ENCODE results near the gene TERT. TPM values are rescaled to one million over a fixed set of nuclear protein-coding genes. Genes with fewer than 3 reads are reported as not detected.

Gene TERT
- total RNA-seq, 1 donor from 2014 or later, result not detected

- Mint-ChIP-seq H3K4me3 (ENCODE audit: unreplicated experiment) (no peak overlapping the region), H3K27me3 (ENCODE audit: low read depth) (no peaks in the 10 kb centered on the region), H3K27ac (ENCODE audit: unreplicated experiment) (no peak overlapping the region), H3K4me1 (ENCODE audit: low read depth) (no peaks in the 10 kb centered on the region), H3K9me3 (ENCODE audit: low read depth) (no peaks in the 10 kb centered on the region), H3K36me3 (ENCODE audit: low read depth) (peaks cover 34% of the 10 kb centered on the region)
- DNase-seq (ENCODE audit: low spot score), result no peak
- no peak for TF ChIP-seq CTCF (IDR thresholded peaks at IDR 0.05)
These were observed 25.8 kb upstream of the TERT start for GRCh38 chr5:1320436-1321344.

- Mint-ChIP-seq H3K36me3 (ENCODE audit: low read depth) (peaks cover 32% of the 10 kb centered on the region), H3K27me3 (ENCODE audit: low read depth) (no peaks in the 10 kb centered on the region), H3K4me3 (ENCODE audit: unreplicated experiment) (no peak overlapping the region), H3K4me1 (ENCODE audit: low read depth) (no peaks in the 10 kb centered on the region), H3K9me3 (ENCODE audit: low read depth) (no peaks in the 10 kb centered on the region), H3K27ac (ENCODE audit: unreplicated experiment) (no peak overlapping the region)
- no peak for TF ChIP-seq CTCF (IDR thresholded peaks at IDR 0.05)
- no peak for DNase-seq (ENCODE audit: low spot score)
These were observed 24.8 kb upstream of the TERT start for GRCh38 chr5:1319436-1320256.

- no peak for TF ChIP-seq CTCF (IDR thresholded peaks at IDR 0.05)
- H3K36me3 Mint-ChIP-seq (ENCODE audit: low read depth), result peaks cover 24% of the 10 kb centered on the region
These were observed 23.9 kb upstream of the TERT start for GRCh38 chr5:1318659-1319251.

GRCh38 chr5:1317921-1318565, 23.2 kb upstream of the TERT start:
- DNase-seq (ENCODE audit: low spot score), result no peak
- no peaks in the 10 kb centered on the region for H3K4me1 Mint-ChIP-seq (ENCODE audit: low read depth)
- H3K27ac Mint-ChIP-seq (ENCODE audit: unreplicated experiment), result no peak overlapping the region
- TF ChIP-seq CTCF (IDR thresholded peaks at IDR 0.05), result no peak
- no peaks in the 10 kb centered on the region for H3K27me3 Mint-ChIP-seq (ENCODE audit: low read depth)
- peaks cover 24% of the 10 kb centered on the region for H3K36me3 Mint-ChIP-seq (ENCODE audit: low read depth)
- no peak overlapping the region for H3K4me3 Mint-ChIP-seq (ENCODE audit: unreplicated experiment)
- no peaks in the 10 kb centered on the region for H3K9me3 Mint-ChIP-seq (ENCODE audit: low read depth)

More at GRCh38 chr5:1318659-1319251, 23.9 kb upstream of the TERT start:
- Mint-ChIP-seq H3K27me3 (ENCODE audit: low read depth) (no peaks in the 10 kb centered on the region), H3K4me1 (ENCODE audit: low read depth) (no peaks in the 10 kb centered on the region), H3K27ac (ENCODE audit: unreplicated experiment) (no peak overlapping the region), H3K4me3 (ENCODE audit: unreplicated experiment) (no peak overlapping the region), H3K9me3 (ENCODE audit: low read depth) (no peaks in the 10 kb centered on the region)
- peak; percentile 79 for DNase-seq (ENCODE audit: low spot score)
